ENCODE results near the gene CDK10. TPM values are rescaled to one million over a fixed set of nuclear protein-coding genes. Genes with fewer than 3 reads are reported as not detected.

The CDK10 gene
- total RNA-seq, 1 experiment from 2014 or later, result 98.0 TPM

- intact Hi-C loops (cut with micrococcal nuclease; ENCODE audit: unreplicated experiment), result no loop called here
- H3K4me3 ChIP-seq (ENCODE audit: low read depth, low read length, poor library complexity, severe bottlenecking), result no peak overlapping the region
- CTCF ChIA-PET, result no interaction called here
- H3K27ac ChIP-seq (ENCODE audit: low read depth, low read length, poor library complexity, severe bottlenecking), result no peak overlapping the region
- H3K36me3 ChIP-seq (ENCODE audit: insufficient read depth, low read length, poor library complexity, severe bottlenecking), result peaks cover 24% of the 10 kb centered on the region
- no peak for DNase-seq (ENCODE audit: low spot score)
- no peaks in the 10 kb centered on the region for H3K27me3 ChIP-seq (replicated peaks; ENCODE audit: insufficient read depth, low read depth, low read length, poor library complexity)
- TF ChIP-seq EZH2 (IDR thresholded peaks at IDR 0.05; ENCODE audit: borderline replicate concordance, low read depth, low read length, poor library complexity, severe bottlenecking) (no peak), CTCF (conservative IDR thresholded peaks at IDR 0.05; ENCODE audit: low read depth, low read length) (no peak)
- BruUV-seq (replicated peaks), result no TSS peak
- H3K4me1 ChIP-seq (ENCODE audit: insufficient read depth, low read length, poor library complexity, severe bottlenecking), result no peaks in the 10 kb centered on the region
- POLR2A ChIA-PET (ENCODE audit: low non-redundant PET), result no interaction called here
- H3K9me3 ChIP-seq (ENCODE audit: low read depth, low read length, poor library complexity, severe bottlenecking), result no peaks in the 10 kb centered on the region
These were observed 39.6 kb upstream of the CDK10 start for GRCh38 chr16:89646906-89647305.

DNA sequence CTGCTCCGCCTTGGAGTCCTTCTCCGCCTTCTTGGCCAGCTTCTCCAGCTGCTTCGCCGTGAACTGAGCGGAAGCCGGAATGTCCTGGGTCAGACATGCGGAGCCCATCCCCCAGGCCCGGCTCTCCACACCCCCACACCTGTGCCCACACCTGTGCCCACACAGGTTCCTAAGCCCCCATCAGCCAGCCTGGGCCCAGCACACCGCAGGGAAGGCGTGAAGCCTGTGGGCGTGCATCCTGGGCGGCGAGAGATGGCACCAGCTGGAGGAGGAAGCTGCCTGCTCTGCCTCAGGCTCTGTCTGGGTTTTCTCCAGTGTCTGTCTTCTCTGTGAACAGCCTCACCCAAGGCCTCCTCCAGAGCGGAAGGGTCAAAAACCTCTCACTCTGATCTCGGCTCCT, 34.9 kb upstream of the CDK10 start:
- CTCF ChIA-PET, result no interaction called here
- DNase-seq (ENCODE audit: low spot score), result no peak
- intact Hi-C loops (cut with micrococcal nuclease; ENCODE audit: unreplicated experiment), result no loop called here

DNA sequence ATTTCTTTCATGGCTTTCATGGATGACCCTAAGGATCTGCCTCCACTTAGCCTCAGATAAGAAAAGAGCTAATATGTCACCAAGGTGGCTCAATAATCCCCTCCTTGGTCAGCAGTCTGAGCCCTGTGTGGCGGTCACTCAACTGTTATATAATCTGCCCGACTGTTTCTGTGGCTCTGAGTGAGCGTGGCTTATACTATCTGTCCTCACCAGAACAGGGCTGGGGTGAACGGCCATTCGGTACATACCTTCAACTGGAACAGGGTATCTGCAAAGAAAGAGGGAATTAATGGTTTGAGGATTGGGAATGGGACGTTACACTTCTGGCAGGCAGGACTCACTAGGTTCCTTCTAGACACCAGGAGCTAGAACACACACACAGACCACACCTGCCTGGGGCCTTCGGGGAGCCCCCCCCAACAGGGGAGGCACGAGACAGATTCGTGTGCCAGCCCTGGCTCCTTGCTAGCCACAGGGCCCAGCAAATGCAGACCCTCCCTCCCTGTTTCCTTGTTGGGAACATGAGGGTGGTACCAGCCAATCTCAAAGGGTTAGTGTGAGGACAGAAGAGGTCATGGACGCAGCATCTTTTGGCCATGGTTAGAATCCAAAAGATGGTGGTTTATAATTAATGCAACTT, 32.7 kb upstream of the CDK10 start:
- no TSS peak for BruUV-seq (replicated peaks)
- no peaks in the 10 kb centered on the region for H3K9me3 ChIP-seq (ENCODE audit: low read depth, low read length, poor library complexity, severe bottlenecking)
- no peak for DNase-seq (ENCODE audit: low spot score)
- H3K4me1 ChIP-seq (ENCODE audit: insufficient read depth, low read length, poor library complexity, severe bottlenecking), result peaks cover 12% of the 10 kb centered on the region
- H3K36me3 ChIP-seq (ENCODE audit: insufficient read depth, low read length, poor library complexity, severe bottlenecking), result peaks cover 4% of the 10 kb centered on the region
- H3K27me3 ChIP-seq (replicated peaks; ENCODE audit: insufficient read depth, low read depth, low read length, poor library complexity), result no peaks in the 10 kb centered on the region
- H3K27ac ChIP-seq (ENCODE audit: low read depth, low read length, poor library complexity, severe bottlenecking), result no peak overlapping the region
- no peak overlapping the region for H3K4me3 ChIP-seq (ENCODE audit: low read depth, low read length, poor library complexity, severe bottlenecking)
- POLR2A ChIA-PET (ENCODE audit: low non-redundant PET), result no interaction called here
- CTCF ChIA-PET, result no interaction called here
- TF ChIP-seq CTCF (conservative IDR thresholded peaks at IDR 0.05; ENCODE audit: low read depth, low read length) (no peak), EZH2 (IDR thresholded peaks at IDR 0.05; ENCODE audit: borderline replicate concordance, low read depth, low read length, poor library complexity, severe bottlenecking) (no peak)
- intact Hi-C loops (cut with micrococcal nuclease; ENCODE audit: unreplicated experiment), result no loop called here

More for the DNA sequence above, 34.9 kb upstream of the CDK10 start:
- Histone ChIP-seq H3K4me3 (ENCODE audit: low read depth, low read length, poor library complexity, severe bottlenecking) (no peak overlapping the region), H3K4me1 (ENCODE audit: insufficient read depth, low read length, poor library complexity, severe bottlenecking) (peaks cover 4% of the 10 kb centered on the region), H3K9me3 (ENCODE audit: low read depth, low read length, poor library complexity, severe bottlenecking) (no peaks in the 10 kb centered on the region), H3K36me3 (ENCODE audit: insufficient read depth, low read length, poor library complexity, severe bottlenecking) (peaks cover 10% of the 10 kb centered on the region), H3K27me3 (replicated peaks; ENCODE audit: insufficient read depth, low read depth, low read length, poor library complexity) (no peaks in the 10 kb centered on the region), H3K27ac (ENCODE audit: low read depth, low read length, poor library complexity, severe bottlenecking) (no peak overlapping the region)
- POLR2A ChIA-PET (ENCODE audit: low non-redundant PET), result no interaction called here
- no TSS peak for BruUV-seq (replicated peaks)
- TF ChIP-seq CTCF (conservative IDR thresholded peaks at IDR 0.05; ENCODE audit: low read depth, low read length), result no peak
- TF ChIP-seq EZH2 (IDR thresholded peaks at IDR 0.05; ENCODE audit: borderline replicate concordance, low read depth, low read length, poor library complexity, severe bottlenecking), result no peak

Data from A673 (cell line).